GM23338 (cell line): ENCODE measurements around the gene ZBTB7B. TPM values are rescaled to one million over a fixed set of nuclear protein-coding genes. Genes with fewer than 3 reads are reported as not detected.

Experiments used
- ATAC-seq: fragments of 200-7000 bp; cut with Tn5 transposase; 3 replicates; pipeline ENCODE4 v1.9.1; 2020
- DNase-seq: peaks from one replicate; pipeline ENCODE4 v3.0.0-alpha.2; 2015; ENCODE audit warnings: low spot score
- H2AFZ ChIP-seq: fragments of 200-600 bp; sonication (generic); 2 replicates; pipeline ENCODE4 v1.8.0; 2016; ENCODE audit warnings: antibody characterized with exemption, mild to moderate bottlenecking, moderate library complexity
- H3F3A ChIP-seq: fragments of 200-600 bp; sonication (generic); replicated peaks from 2 replicates; pipeline ENCODE4 v1.8.0; 2017; ENCODE audit warnings: antibody characterized with exemption, mixed run types, low read depth
- H3K27ac ChIP-seq: fragments of 200-600 bp; sonication (generic); 2 replicates; pipeline ENCODE4 v1.6.1; 2016; ENCODE audit warnings: low read depth
- H3K27me3 ChIP-seq: fragments of 200-600 bp; sonication (generic); 2 replicates; pipeline ENCODE4 v1.8.0; 2016; ENCODE audit warnings: mild to moderate bottlenecking, mixed run types, moderate library complexity; ENCODE audit not compliant: insufficient read depth
- H3K36me3 ChIP-seq: fragments of 200-600 bp; sonication (generic); 2 replicates; pipeline ENCODE4 v1.8.0; 2016; ENCODE audit warnings: mild to moderate bottlenecking; ENCODE audit not compliant: insufficient read depth
- H3K4me1 ChIP-seq: fragments of 200-600 bp; sonication (generic); 2 replicates; pipeline ENCODE4 v1.8.0; 2016; ENCODE audit warnings: mild to moderate bottlenecking, moderate library complexity; ENCODE audit not compliant: insufficient read depth
- H3K4me2 ChIP-seq: fragments of 200-600 bp; sonication (generic); 2 replicates; pipeline ENCODE4 v1.7.1; 2017; ENCODE audit warnings: mixed run types
- H3K4me3 ChIP-seq: fragments of 200-600 bp; sonication (generic); 2 replicates; pipeline ENCODE4 v1.6.1; 2016; ENCODE audit warnings: mixed run types
- H3K79me2 ChIP-seq: fragments of 200-600 bp; sonication (generic); replicated peaks from 2 replicates; pipeline ENCODE4 v1.8.0; 2017; ENCODE audit warnings: mild to moderate bottlenecking; ENCODE audit not compliant: insufficient read depth
- H3K9me2 ChIP-seq: fragments of 200-600 bp; sonication (generic); 2 replicates; pipeline ENCODE4 v1.8.0; 2017; ENCODE audit not compliant: insufficient read depth
- H4K20me1 ChIP-seq: fragments of 200-600 bp; sonication (generic); replicated peaks from 2 replicates; pipeline ENCODE4 v1.8.0; 2017; ENCODE audit warnings: mild to moderate bottlenecking; ENCODE audit not compliant: insufficient read depth
- H3K27ac Mint-ChIP-seq: 2 replicates; pipeline ENCODE4 v1.8.0; 2020; ENCODE audit warnings: inconsistent platforms, mild to moderate bottlenecking, moderate library complexity, mixed read lengths
- H3K27me3 Mint-ChIP-seq: 3 replicates; pipeline ENCODE4 v1.8.0; 2022; ENCODE audit warnings: low read depth, mild to moderate bottlenecking, moderate library complexity, mixed read lengths, inconsistent platforms; ENCODE audit not compliant: insufficient read depth, poor library complexity
- H3K36me3 Mint-ChIP-seq: 3 replicates; pipeline ENCODE4 v1.8.0; 2021; ENCODE audit warnings: low read depth, mild to moderate bottlenecking, inconsistent platforms, moderate library complexity, mixed read lengths
- H3K4me1 Mint-ChIP-seq: 3 replicates; pipeline ENCODE4 v1.8.0; 2020; ENCODE audit warnings: mild to moderate bottlenecking, inconsistent platforms, mixed read lengths
- H3K4me3 Mint-ChIP-seq: 3 replicates; pipeline ENCODE4 v1.8.0; 2021; ENCODE audit warnings: moderate library complexity, mild to moderate bottlenecking, inconsistent platforms, mixed read lengths
- H3K9me3 Mint-ChIP-seq: 3 replicates; pipeline ENCODE4 v1.8.0; 2020; ENCODE audit warnings: moderate library complexity, mild to moderate bottlenecking, inconsistent platforms, mixed read lengths
- EZH2 ChIP-seq: fragments of 200-600 bp; sonication (generic); IDR thresholded peaks from one replicate; pipeline ENCODE4 v1.8.0; 2017; ENCODE audit warnings: antibody characterized with exemption, mild to moderate bottlenecking, low read depth; ENCODE audit not compliant: unreplicated experiment
- JUNB ChIP-seq: IDR thresholded peaks from one replicate; pipeline ENCODE4 v1.6.1; 2016; ENCODE audit warnings: antibody characterized with exemption; ENCODE audit not compliant: unreplicated experiment
- NANOG ChIP-seq: IDR thresholded peaks from 2 replicates; pipeline ENCODE4 v1.6.1; 2016; ENCODE audit warnings: antibody characterized with exemption, borderline replicate concordance
- POLR2AphosphoS5 ChIP-seq: IDR thresholded peaks from 2 replicates; pipeline ENCODE4 v1.6.1; 2016; ENCODE audit warnings: antibody characterized with exemption, low read depth
- STAT1 ChIP-seq: IDR thresholded peaks from one replicate; pipeline ENCODE4 v1.6.1; 2016; ENCODE audit warnings: antibody characterized with exemption; ENCODE audit not compliant: unreplicated experiment
- ZNF114 ChIP-seq: fragments of 250-450 bp; sonication (Bioruptor Pico); IDR thresholded peaks from 2 replicates; pipeline ENCODE4 v1.5.0; 2020; ENCODE audit warnings: mild to moderate bottlenecking, moderate library complexity
- ZNF331 ChIP-seq: fragments of 250-450 bp; sonication (Bioruptor Pico); IDR thresholded peaks from 2 replicates; pipeline ENCODE4 v1.5.0; 2020; ENCODE audit warnings: low read depth, mild to moderate bottlenecking, moderate library complexity
- polyA plus RNA-seq: library from polyadenylated mRNA; unstranded; fragments of >200 nt; fragmentation: Nextera tagmentation; extraction: Ambion mirVana; gene quantifications from 2 replicates; pipeline ENCODE4 v1.2.1, GENCODE V29; 2016
- total RNA-seq: library from RNA; depleted of rRNA; stranded (reverse); fragments of >200 nt; shearing (Covaris generic); gene quantifications from 2 replicates; pipeline ENCODE4 v1.2.3, GENCODE V29; 2014
- TF ChIP-seq, protein P1 (sequence below): IDR thresholded peaks from one replicate; pipeline ENCODE4 v1.6.1; 2018; ENCODE audit warnings: antibody characterized with exemption; ENCODE audit not compliant: unreplicated experiment
- TF ChIP-seq, protein P2 (sequence below), 2 experiments: fragments of 200-600 bp in 1 of 2; sonication (generic) in 1 of 2; conservative IDR thresholded peaks; 2 replicates each; pipeline versions ENCODE4 v1.5.1 to v1.6.1; 2016 to 2017; ENCODE audit warnings: antibody characterized with exemption in 2 of 2, low read depth in 2 of 2, mild to moderate bottlenecking in 2 of 2, moderate library complexity in 1 of 2
- TF ChIP-seq, protein P3 (sequence below): fragments of 250-450 bp; sonication (Bioruptor Pico); IDR thresholded peaks from 2 replicates; pipeline ENCODE4 v1.5.0; 2020; ENCODE audit warnings: mild to moderate bottlenecking, moderate library complexity

ZBTB7B gene
- total and polyA plus RNA-seq, 2 experiments from 2014 or later = 3.6 to 32.6 TPM

DNA sequence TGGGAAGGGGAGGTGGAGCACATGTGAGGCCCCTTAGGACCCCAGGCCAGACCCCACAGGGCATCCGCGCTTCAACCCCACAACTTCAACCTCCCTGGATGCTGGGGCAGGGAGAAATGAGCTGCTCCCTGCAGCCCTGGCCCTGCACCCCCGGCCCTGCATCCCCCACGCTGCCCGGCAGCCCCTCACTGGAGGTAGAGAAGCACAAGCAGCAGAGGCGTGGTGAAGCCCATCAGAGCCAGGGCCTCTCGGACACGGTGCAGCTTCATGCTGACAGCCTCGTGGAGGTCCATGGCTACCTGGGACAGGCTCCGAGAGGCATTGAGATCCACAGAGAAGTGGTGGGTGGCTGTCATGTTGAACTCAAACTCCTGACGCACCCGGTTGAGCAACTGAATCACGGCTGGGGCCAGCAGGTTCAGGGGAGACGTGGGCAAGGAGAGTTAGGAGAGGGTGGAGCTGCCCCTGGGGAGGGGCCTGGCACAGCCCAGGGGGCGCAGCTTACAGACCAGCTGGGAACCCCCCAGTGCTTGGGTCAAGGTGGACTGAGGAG is 27.7 kb downstream of the ZBTB7B start:
- Mint-ChIP-seq H3K4me3 (no peak overlapping the region), H3K27me3 (peaks cover 18% of the 10 kb centered on the region), H3K36me3 (no peaks in the 10 kb centered on the region), H3K27ac (no peak overlapping the region), H3K4me1 (peaks cover 5% of the 10 kb centered on the region), H3K9me3 (no peaks in the 10 kb centered on the region)
- Histone ChIP-seq H3F3A (no peaks in the 10 kb centered on the region), H3K79me2 (no peaks in the 10 kb centered on the region), H3K27ac (no peak overlapping the region), H3K4me2 (no peak overlapping the region), H3K4me1 (no peaks in the 10 kb centered on the region; the same call in 1 of the 2 replicates), H3K4me3 (no peak overlapping the region), H3K9me2 (no peaks in the 10 kb centered on the region), H3K27me3 (no peaks in the 10 kb centered on the region), H3K36me3 (no peaks in the 10 kb centered on the region), H4K20me1 (no peaks in the 10 kb centered on the region), H2AFZ (no peak overlapping the region)
- ATAC-seq (no peak), DNase-seq (no peak)
- TF ChIP-seq POLR2AphosphoS5 (no peak), EZH2 (no peak), STAT1 (no peak), ZNF114 (CRISPR knock-in tag) (no peak), ZNF331 (no peak)
- TF ChIP-seq, protein P1, sequence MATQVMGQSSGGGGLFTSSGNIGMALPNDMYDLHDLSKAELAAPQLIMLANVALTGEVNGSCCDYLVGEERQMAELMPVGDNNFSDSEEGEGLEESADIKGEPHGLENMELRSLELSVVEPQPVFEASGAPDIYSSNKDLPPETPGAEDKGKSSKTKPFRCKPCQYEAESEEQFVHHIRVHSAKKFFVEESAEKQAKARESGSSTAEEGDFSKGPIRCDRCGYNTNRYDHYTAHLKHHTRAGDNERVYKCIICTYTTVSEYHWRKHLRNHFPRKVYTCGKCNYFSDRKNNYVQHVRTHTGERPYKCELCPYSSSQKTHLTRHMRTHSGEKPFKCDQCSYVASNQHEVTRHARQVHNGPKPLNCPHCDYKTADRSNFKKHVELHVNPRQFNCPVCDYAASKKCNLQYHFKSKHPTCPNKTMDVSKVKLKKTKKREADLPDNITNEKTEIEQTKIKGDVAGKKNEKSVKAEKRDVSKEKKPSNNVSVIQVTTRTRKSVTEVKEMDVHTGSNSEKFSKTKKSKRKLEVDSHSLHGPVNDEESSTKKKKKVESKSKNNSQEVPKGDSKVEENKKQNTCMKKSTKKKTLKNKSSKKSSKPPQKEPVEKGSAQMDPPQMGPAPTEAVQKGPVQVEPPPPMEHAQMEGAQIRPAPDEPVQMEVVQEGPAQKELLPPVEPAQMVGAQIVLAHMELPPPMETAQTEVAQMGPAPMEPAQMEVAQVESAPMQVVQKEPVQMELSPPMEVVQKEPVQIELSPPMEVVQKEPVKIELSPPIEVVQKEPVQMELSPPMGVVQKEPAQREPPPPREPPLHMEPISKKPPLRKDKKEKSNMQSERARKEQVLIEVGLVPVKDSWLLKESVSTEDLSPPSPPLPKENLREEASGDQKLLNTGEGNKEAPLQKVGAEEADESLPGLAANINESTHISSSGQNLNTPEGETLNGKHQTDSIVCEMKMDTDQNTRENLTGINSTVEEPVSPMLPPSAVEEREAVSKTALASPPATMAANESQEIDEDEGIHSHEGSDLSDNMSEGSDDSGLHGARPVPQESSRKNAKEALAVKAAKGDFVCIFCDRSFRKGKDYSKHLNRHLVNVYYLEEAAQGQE = no peak
- TF ChIP-seq, protein P2, sequence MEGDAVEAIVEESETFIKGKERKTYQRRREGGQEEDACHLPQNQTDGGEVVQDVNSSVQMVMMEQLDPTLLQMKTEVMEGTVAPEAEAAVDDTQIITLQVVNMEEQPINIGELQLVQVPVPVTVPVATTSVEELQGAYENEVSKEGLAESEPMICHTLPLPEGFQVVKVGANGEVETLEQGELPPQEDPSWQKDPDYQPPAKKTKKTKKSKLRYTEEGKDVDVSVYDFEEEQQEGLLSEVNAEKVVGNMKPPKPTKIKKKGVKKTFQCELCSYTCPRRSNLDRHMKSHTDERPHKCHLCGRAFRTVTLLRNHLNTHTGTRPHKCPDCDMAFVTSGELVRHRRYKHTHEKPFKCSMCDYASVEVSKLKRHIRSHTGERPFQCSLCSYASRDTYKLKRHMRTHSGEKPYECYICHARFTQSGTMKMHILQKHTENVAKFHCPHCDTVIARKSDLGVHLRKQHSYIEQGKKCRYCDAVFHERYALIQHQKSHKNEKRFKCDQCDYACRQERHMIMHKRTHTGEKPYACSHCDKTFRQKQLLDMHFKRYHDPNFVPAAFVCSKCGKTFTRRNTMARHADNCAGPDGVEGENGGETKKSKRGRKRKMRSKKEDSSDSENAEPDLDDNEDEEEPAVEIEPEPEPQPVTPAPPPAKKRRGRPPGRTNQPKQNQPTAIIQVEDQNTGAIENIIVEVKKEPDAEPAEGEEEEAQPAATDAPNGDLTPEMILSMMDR (conservative IDR thresholded peaks at IDR 0.05; ENCODE audit: low read depth in 2 of 2) = no peak

DNA sequence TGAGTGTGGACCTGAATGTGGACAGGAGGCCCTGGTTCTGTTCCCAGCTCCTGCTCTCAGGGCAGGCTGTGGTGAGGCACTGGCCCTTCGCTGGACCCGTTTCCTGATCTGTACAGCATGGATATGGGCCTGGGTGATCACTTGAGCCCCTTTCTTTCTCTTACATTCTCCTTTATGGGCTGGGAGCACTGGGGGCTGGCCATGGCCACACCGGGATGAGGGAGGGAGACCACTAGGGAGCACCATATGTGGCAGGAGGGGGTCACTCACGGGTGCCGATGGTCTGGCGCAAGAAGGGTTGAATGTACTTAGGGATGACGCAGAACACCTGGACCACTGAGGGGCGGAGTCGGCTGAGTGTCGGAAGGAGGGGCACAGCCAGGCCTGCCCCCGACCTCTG is 28.3 kb downstream of the ZBTB7B start:
- ATAC-seq (no peak), DNase-seq (no peak)
- H3K4me2 ChIP-seq = no peak overlapping the region
- no peaks in the 10 kb centered on the region for H3F3A ChIP-seq
- no peaks in the 10 kb centered on the region for H3K36me3 Mint-ChIP-seq
- H3K4me3 ChIP-seq = no peak overlapping the region
- no peaks in the 10 kb centered on the region for H3K4me1 ChIP-seq
- H3K27me3 Mint-ChIP-seq = peaks cover 13% of the 10 kb centered on the region
- no peaks in the 10 kb centered on the region for H4K20me1 ChIP-seq
- no peak overlapping the region for H3K4me3 Mint-ChIP-seq
- H3K36me3 ChIP-seq = no peaks in the 10 kb centered on the region
- H3K9me3 Mint-ChIP-seq = no peaks in the 10 kb centered on the region
- no peaks in the 10 kb centered on the region for H3K79me2 ChIP-seq
- peaks cover 5% of the 10 kb centered on the region; the same call in 2 of the 3 replicates for H3K4me1 Mint-ChIP-seq
- no peak overlapping the region for H2AFZ ChIP-seq
- H3K27ac Mint-ChIP-seq = no peak overlapping the region
- no peaks in the 10 kb centered on the region for H3K9me2 ChIP-seq
- H3K27me3 ChIP-seq = no peaks in the 10 kb centered on the region
- H3K27ac ChIP-seq = no peak overlapping the region
- TF ChIP-seq JUNB (no peak), ZNF331 (no peak), POLR2AphosphoS5 (no peak), NANOG (no peak)
- TF ChIP-seq, protein P3, sequence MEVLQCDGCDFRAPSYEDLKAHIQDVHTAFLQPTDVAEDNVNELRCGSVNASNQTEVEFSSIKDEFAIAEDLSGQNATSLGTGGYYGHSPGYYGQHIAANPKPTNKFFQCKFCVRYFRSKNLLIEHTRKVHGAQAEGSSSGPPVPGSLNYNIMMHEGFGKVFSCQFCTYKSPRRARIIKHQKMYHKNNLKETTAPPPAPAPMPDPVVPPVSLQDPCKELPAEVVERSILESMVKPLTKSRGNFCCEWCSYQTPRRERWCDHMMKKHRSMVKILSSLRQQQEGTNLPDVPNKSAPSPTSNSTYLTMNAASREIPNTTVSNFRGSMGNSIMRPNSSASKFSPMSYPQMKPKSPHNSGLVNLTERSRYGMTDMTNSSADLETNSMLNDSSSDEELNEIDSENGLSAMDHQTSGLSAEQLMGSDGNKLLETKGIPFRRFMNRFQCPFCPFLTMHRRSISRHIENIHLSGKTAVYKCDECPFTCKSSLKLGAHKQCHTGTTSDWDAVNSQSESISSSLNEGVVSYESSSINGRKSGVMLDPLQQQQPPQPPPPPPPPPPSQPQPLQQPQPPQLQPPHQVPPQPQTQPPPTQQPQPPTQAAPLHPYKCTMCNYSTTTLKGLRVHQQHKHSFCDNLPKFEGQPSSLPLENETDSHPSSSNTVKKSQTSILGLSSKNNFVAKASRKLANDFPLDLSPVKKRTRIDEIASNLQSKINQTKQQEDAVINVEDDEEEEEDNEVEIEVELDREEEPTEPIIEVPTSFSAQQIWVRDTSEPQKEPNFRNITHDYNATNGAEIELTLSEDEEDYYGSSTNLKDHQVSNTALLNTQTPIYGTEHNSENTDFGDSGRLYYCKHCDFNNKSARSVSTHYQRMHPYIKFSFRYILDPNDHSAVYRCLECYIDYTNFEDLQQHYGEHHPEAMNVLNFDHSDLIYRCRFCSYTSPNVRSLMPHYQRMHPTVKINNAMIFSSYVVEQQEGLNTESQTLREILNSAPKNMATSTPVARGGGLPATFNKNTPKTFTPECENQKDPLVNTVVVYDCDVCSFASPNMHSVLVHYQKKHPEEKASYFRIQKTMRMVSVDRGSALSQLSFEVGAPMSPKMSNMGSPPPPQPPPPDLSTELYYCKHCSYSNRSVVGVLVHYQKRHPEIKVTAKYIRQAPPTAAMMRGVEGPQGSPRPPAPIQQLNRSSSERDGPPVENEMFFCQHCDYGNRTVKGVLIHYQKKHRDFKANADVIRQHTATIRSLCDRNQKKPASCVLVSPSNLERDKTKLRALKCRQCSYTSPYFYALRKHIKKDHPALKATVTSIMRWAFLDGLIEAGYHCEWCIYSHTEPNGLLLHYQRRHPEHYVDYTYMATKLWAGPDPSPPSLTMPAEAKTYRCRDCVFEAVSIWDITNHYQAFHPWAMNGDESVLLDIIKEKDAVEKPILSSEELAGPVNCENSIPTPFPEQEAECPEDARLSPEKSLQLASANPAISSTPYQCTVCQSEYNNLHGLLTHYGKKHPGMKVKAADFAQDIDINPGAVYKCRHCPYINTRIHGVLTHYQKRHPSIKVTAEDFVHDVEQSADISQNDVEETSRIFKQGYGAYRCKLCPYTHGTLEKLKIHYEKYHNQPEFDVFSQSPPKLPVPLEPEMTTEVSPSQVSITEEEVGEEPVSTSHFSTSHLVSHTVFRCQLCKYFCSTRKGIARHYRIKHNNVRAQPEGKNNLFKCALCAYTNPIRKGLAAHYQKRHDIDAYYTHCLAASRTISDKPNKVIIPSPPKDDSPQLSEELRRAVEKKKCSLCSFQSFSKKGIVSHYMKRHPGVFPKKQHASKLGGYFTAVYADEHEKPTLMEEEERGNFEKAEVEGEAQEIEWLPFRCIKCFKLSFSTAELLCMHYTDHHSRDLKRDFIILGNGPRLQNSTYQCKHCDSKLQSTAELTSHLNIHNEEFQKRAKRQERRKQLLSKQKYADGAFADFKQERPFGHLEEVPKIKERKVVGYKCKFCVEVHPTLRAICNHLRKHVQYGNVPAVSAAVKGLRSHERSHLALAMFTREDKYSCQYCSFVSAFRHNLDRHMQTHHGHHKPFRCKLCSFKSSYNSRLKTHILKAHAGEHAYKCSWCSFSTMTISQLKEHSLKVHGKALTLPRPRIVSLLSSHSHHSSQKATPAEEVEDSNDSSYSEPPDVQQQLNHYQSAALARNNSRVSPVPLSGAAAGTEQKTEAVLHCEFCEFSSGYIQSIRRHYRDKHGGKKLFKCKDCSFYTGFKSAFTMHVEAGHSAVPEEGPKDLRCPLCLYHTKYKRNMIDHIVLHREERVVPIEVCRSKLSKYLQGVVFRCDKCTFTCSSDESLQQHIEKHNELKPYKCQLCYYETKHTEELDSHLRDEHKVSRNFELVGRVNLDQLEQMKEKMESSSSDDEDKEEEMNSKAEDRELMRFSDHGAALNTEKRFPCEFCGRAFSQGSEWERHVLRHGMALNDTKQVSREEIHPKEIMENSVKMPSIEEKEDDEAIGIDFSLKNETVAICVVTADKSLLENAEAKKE (CRISPR knock-in tag) = no peak
